Nephron (organoid): ENCODE data around the gene TRPM1.
"Not testable (repeated sequence)": the region's sequence is repeated elsewhere in the genome, so short reads cannot be mapped to it uniquely, and the experiment has no call there.

ENCODE experiments used
- H3K27ac Mint-ChIP-seq, 3 experiments: 2 replicates each; pipeline ENCODE4 v1.8.0; 2020; ENCODE audit warnings: mixed read lengths in 3 of 3, mild to moderate bottlenecking in 2 of 3, moderate library complexity in 1 of 3
- H3K27me3 Mint-ChIP-seq: 2 replicates; pipeline ENCODE4 v1.8.0; 2021; ENCODE audit warnings: low read depth, mild to moderate bottlenecking, moderate library complexity, mixed read lengths
- H3K36me3 Mint-ChIP-seq: 2 replicates; pipeline ENCODE4 v1.8.0; 2020; ENCODE audit warnings: low read depth, mixed read lengths
- H3K4me1 Mint-ChIP-seq: 2 replicates; pipeline ENCODE4 v1.8.0; 2020; ENCODE audit warnings: mixed read lengths
- H3K4me3 Mint-ChIP-seq, 3 experiments: 2 replicates each; pipeline ENCODE4 v1.8.0; 2020; ENCODE audit warnings: mild to moderate bottlenecking in 3 of 3, mixed read lengths in 3 of 3, moderate library complexity in 2 of 3
- H3K9me3 Mint-ChIP-seq: 2 replicates; pipeline ENCODE4 v1.8.0; 2020; ENCODE audit warnings: mixed read lengths
- CTCF ChIP-seq, 3 experiments: fragments of 200-600 bp; sonication (generic); IDR thresholded peaks; one replicate each; pipeline ENCODE4 v1.5.0; 2021; ENCODE audit warnings: antibody characterized with exemption in 3 of 3; ENCODE audit not compliant: unreplicated experiment in 3 of 3

TRPM1 gene

DNA sequence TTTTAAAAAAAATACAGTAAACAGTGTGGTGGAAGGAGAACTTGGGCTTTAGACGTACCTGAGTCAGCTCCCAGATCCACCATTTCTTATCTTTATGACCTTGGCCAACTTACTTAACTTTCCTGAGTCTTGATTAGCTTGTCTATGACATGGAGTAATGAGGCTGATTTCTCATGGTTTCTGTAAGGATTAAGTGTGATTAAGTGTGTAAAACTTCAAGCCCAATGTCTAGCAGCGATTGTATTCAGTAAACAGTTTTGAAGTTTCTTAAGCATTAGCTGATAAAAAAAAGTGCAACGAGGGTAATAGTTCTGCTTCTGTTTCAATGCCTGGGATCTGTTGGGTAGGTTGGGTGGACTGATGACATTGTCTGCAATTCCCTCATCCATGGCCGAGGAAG, 10.8 kb downstream of the TRPM1 start:
- no peak for TF ChIP-seq CTCF (IDR thresholded peaks at IDR 0.05; ENCODE audit: unreplicated experiment in 3 of 3)
- no peaks in the 10 kb centered on the region for H3K4me1 Mint-ChIP-seq
- no peak overlapping the region for H3K27ac Mint-ChIP-seq
- no peak overlapping the region for H3K4me3 Mint-ChIP-seq
- H3K36me3 Mint-ChIP-seq: no peaks in the 10 kb centered on the region
- no peaks in the 10 kb centered on the region for H3K27me3 Mint-ChIP-seq
- peaks cover 9% of the 10 kb centered on the region for H3K9me3 Mint-ChIP-seq

DNA sequence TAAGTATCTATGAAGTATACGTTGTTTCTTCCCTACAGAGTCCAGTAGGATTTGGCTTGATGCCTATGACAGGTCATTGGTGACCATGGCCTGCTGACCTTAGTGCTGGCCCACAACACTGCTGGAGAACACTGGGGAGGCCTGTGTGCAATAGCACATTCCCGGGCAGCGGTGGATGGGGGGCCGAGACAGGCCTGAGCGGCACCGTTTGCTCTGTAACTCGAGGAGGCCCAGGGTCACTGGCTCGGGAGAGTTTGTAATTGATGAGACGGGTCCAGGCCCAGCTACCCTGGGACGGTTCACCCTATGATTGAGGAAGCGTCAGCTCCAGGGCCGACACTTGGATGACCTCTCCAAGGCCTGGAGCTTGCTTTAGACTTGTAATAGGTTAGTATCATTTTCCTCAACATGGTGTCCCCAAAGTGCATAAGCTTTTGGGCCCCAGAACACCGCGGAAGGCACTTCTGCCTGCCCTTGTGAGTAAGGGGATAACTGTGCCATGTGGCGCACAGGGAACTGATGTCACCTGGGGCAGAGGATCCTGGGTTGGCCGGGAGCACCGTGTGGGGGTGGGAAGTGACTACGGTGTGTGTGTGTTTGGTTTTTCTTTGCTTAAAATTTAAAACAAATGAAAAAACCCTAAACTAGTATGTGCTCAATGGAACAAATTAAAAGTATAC, 12.0 kb downstream of the TRPM1 start:
- Mint-ChIP-seq H3K9me3 (peaks cover 9% of the 10 kb centered on the region), H3K27me3 (peaks cover 5% of the 10 kb centered on the region), H3K4me1 (no peaks in the 10 kb centered on the region), H3K27ac (no peak overlapping the region), H3K36me3 (no peaks in the 10 kb centered on the region), H3K4me3 (no peak overlapping the region)
- no peak for TF ChIP-seq CTCF (IDR thresholded peaks at IDR 0.05; ENCODE audit: unreplicated experiment in 3 of 3)

GRCh38 chr15:31088672-31089367, 12.7 kb downstream of the TRPM1 start:
- peaks cover 9% of the 10 kb centered on the region for H3K9me3 Mint-ChIP-seq
- no peak overlapping the region for H3K27ac Mint-ChIP-seq
- H3K27me3 Mint-ChIP-seq: peaks cover 5% of the 10 kb centered on the region
- H3K4me1 Mint-ChIP-seq: no peaks in the 10 kb centered on the region
- H3K36me3 Mint-ChIP-seq: no peaks in the 10 kb centered on the region
- no peak for TF ChIP-seq CTCF (IDR thresholded peaks at IDR 0.05; ENCODE audit: unreplicated experiment in 3 of 3)
- H3K4me3 Mint-ChIP-seq: no peak overlapping the region

DNA sequence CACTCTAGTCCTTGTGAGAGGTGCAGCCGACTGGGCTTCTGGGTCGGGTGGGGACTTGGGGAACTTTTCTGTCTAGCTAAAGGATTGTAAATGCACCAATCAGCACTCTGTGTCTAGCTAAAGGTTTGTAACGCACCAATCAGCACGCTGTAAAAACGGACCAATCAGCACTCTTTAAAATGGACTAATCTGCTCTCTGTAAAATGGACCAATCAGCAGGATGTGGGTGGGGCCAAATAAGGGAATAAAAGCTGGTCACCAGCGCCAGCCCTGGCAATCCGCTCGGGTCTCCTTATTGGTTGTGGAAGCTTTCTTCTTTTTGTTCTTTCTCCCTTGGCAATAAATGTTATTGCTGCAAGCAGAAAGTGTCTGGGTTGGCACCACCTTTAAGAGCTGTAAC, 13.5 kb downstream of the TRPM1 start:
- H3K27ac Mint-ChIP-seq, H3K4me1 Mint-ChIP-seq, H3K4me3 Mint-ChIP-seq, H3K27me3 Mint-ChIP-seq, H3K9me3 Mint-ChIP-seq, H3K36me3 Mint-ChIP-seq: not testable (repeated sequence)

DNA sequence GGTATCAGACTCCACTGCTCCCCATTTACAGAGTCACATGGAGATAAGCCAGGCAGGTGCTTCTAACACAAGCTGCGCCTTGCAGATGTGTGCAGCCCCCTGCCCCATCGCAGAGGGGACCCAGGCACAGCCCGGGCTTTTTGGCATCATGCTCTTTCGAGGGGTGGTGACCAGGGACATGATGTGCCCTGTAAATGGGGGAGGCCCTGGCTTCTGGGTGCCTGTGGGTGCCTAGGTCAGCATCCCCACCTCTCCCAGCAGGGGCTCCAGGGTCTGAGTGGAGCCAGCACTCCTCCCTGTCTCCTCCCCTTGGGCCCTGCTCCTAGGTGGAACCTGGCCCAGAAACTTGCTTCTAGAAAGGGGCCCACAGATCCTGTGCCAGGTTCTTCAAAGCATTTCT, 15.2 kb downstream of the TRPM1 start:
- TF ChIP-seq CTCF (IDR thresholded peaks at IDR 0.05; ENCODE audit: unreplicated experiment in 3 of 3): no peak
- no peaks in the 10 kb centered on the region for H3K4me1 Mint-ChIP-seq
- H3K27ac Mint-ChIP-seq: no peak overlapping the region
- H3K36me3 Mint-ChIP-seq: no peaks in the 10 kb centered on the region
- peaks cover 15% of the 10 kb centered on the region for H3K27me3 Mint-ChIP-seq
- no peak overlapping the region for H3K4me3 Mint-ChIP-seq
- H3K9me3 Mint-ChIP-seq: peaks cover 9% of the 10 kb centered on the region

DNA sequence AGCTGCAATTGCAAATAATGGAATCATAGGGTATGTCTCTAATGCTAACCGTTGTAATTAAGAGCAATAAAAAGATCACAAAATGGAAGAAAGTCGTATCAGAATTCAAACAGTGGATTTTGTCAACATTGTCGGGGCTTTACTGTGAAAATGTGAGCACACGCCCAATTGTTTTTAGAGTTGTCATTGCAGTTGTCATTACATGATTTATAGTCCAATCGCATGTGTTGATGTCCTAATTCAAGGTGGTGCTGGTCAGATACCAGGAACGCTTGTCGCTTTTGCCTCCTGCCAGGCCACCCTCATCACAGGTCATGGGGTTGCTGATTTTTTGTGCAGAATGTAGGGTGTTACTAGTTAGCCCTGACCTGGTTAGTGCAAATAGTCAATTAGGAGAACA, 16.2 kb downstream of the TRPM1 start:
- Mint-ChIP-seq H3K4me1 (no peaks in the 10 kb centered on the region), H3K27ac (no peak overlapping the region), H3K9me3 (peaks cover 9% of the 10 kb centered on the region), H3K4me3 (no peak overlapping the region), H3K27me3 (peaks cover 15% of the 10 kb centered on the region), H3K36me3 (no peaks in the 10 kb centered on the region)
- no peak for TF ChIP-seq CTCF (IDR thresholded peaks at IDR 0.05; ENCODE audit: unreplicated experiment in 3 of 3)
